AG09319 (cell line): ENCODE data around the gene TMEM176A.

Experiments
- DNase-seq: peaks from one replicate; pipeline ENCODE4 v3.0.0-alpha.2; 2010; ENCODE audit warnings: low read depth; ENCODE audit errors: extremely low read depth
- CTCF ChIP-seq: IDR thresholded peaks from 2 replicates; pipeline ENCODE4 v1.5.1; 2011; ENCODE audit warnings: low read depth, mild to moderate bottlenecking, inconsistent platforms, low read length, moderate library complexity

Gene TMEM176A

GRCh38 chr7:150851492-150852370 is 51.2 kb downstream of the TMEM176A start:
- no peak for DNase-seq
- TF ChIP-seq CTCF: no peak

GRCh38 chr7:150852371-150852905 is 51.9 kb downstream of the TMEM176A start, which contains the start of gene AOC1:
Gene AOC1 (plus strand): TSS chr7:150852517. CDS start chr7:150856471, 3,954 bp downstream.
- TF ChIP-seq CTCF: no peak
- no peak for DNase-seq

- no peak for DNase-seq
These were observed 53.8 kb downstream of the TMEM176A start for GRCh38 chr7:150854066-150855000.

More at GRCh38 chr7:150854066-150855000, 53.8 kb downstream of the TMEM176A start:
- no peak for TF ChIP-seq CTCF
